Thymus (tissue), 11 donors: ENCODE measurements around the gene CDH23. TPM values are rescaled to one million over a fixed set of nuclear protein-coding genes. Genes with fewer than 3 reads are reported as not detected.

Source experiments
- DNase-seq, 9 donors: peaks; one replicate each; pipeline ENCODE4 v3.0.0-alpha.2; 2013; ENCODE audit warnings: low spot score in 9 of 9, low read depth in 6 of 9, missing footprints in 1 of 9
- H3K27ac ChIP-seq, 2 donors: one replicate each; pipeline ENCODE4 v1.5.1; 2013; ENCODE audit warnings: control low read depth in 1 of 2, low read depth in 1 of 2, low read length in 1 of 2, mild to moderate bottlenecking in 1 of 2, moderate library complexity in 1 of 2
- H3K27me3 ChIP-seq, 2 donors: one replicate each; pipeline ENCODE4 v1.5.1; 2013; ENCODE audit warnings: low read length in 1 of 2; ENCODE audit not compliant: control insufficient read depth in 2 of 2, insufficient read depth in 1 of 2
- H3K36me3 ChIP-seq, 2 donors: one replicate each; pipeline ENCODE4 v1.5.1; 2013; ENCODE audit warnings: low read length in 1 of 2, mild to moderate bottlenecking in 1 of 2, moderate library complexity in 1 of 2; ENCODE audit not compliant: control insufficient read depth in 2 of 2, insufficient read depth in 2 of 2
- H3K4me1 ChIP-seq, 2 donors: one replicate each; pipeline ENCODE4 v1.5.1; 2013; ENCODE audit warnings: low read length in 2 of 2; ENCODE audit not compliant: control insufficient read depth in 2 of 2, insufficient read depth in 2 of 2
- H3K4me3 ChIP-seq, 2 donors: one replicate each; pipeline ENCODE4 v1.5.1; 2013; ENCODE audit warnings: low read length in 2 of 2, control low read depth in 1 of 2, mild to moderate bottlenecking in 1 of 2
- H3K9me3 ChIP-seq, 2 donors: one replicate each; pipeline ENCODE4 v1.5.1; 2013; ENCODE audit warnings: low read length in 1 of 2, mild to moderate bottlenecking in 1 of 2; ENCODE audit not compliant: control insufficient read depth in 2 of 2, insufficient read depth in 1 of 2
- WGBS: extraction: QIAGEN DNeasy Blood & Tissue Kit; methylation state at CpG from one replicate; pipeline ENCODE4 v1.1.7; 2013; 5-methylcytosine and 5-hydroxymethylcytosine counted together
- polyA plus RNA-seq: library from polyadenylated mRNA; stranded (reverse); fragments of 200-250 nt; gene quantifications from one replicate; pipeline ENCODE4 v1.2.3, GENCODE V29; 2013
- total RNA-seq: library from RNA; stranded (reverse); fragments of 120-200 nt; gene quantifications from one replicate; pipeline ENCODE4 v1.2.4, GENCODE V29; 2013
- donor health status: healthy.

CDH23 gene
- total and polyA plus RNA-seq, 2 donors, result 9.1 TPM

GRCh38 chr10:71365366-71365765 is 31.4 kb upstream of the CDH23 start:
- H3K4me3 ChIP-seq, result no peak overlapping the region
- no peaks in the 10 kb centered on the region for H3K27me3 ChIP-seq
- H3K4me1 ChIP-seq, result no peaks in the 10 kb centered on the region
- H3K36me3 ChIP-seq, result peaks cover 7 to 14% of the 10 kb centered on the region in 2 donors
- no peak overlapping the region for H3K27ac ChIP-seq
- WGBS, result 98% methylated on average over 6 of the region's 6 CpGs
- H3K9me3 ChIP-seq, result no peaks in the 10 kb centered on the region
- no peak for DNase-seq

DNA sequence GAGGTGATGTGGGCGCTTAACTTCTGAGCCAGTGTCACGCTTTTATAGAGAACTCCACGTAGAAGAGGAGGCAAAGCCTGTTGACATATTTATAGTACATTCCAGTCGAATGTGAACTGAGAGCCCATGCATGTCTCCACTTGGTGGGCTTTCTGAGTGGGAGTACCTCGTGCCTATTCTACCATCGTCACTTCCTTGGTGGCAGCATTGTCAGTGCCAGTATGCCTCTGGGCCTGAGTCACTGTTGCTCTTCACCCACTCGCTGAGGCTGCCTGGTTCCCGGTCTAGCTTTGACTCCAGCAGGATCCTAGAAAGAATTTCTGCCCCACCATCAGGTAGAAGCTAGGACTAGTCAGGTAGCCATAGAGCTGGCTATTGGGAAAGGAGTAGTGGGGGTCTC is 30.0 kb upstream of the CDH23 start:
- H3K4me3 ChIP-seq, result no peak overlapping the region
- 97% methylated on average over 8 of the region's 8 CpGs for whole genome bisulfite sequencing
- H3K27me3 ChIP-seq, result no peaks in the 10 kb centered on the region
- no peak overlapping the region for H3K27ac ChIP-seq
- H3K9me3 ChIP-seq, result no peaks in the 10 kb centered on the region
- no peak for DNase-seq
- H3K4me1 ChIP-seq, result no peaks in the 10 kb centered on the region
- peaks cover 7 to 12% of the 10 kb centered on the region in 2 donors for H3K36me3 ChIP-seq

DNA sequence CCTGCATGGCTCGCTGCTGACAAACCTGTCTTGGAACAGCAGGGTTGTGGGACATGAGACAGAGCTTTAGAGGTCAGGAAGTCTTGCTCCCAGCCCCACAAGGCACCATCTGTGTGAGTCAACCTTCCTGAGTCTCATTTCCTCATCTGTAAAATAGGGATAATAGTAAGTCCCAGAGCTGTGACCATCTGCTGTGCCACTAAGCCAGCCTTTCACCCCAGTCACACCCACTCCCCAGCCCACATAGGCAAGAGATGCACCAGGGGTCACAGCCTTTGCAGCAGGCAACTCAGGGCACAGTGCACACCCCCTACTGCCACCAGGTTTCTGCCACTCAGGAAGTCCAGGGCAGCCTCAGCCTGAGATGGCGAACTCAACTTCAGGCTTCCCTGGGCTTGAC is 29.4 kb upstream of the CDH23 start:
- H3K36me3 ChIP-seq, result peaks cover 5 to 6% of the 10 kb centered on the region in 2 donors
- no peak for DNase-seq
- no peaks in the 10 kb centered on the region for H3K27me3 ChIP-seq
- H3K9me3 ChIP-seq, result no peaks in the 10 kb centered on the region
- WGBS, result 88% methylated on average over 2 of the region's 2 CpGs
- no peak overlapping the region for H3K4me3 ChIP-seq
- H3K4me1 ChIP-seq, result peaks cover 0 to 1% of the 10 kb centered on the region in 2 donors
- no peak overlapping the region for H3K27ac ChIP-seq

DNA sequence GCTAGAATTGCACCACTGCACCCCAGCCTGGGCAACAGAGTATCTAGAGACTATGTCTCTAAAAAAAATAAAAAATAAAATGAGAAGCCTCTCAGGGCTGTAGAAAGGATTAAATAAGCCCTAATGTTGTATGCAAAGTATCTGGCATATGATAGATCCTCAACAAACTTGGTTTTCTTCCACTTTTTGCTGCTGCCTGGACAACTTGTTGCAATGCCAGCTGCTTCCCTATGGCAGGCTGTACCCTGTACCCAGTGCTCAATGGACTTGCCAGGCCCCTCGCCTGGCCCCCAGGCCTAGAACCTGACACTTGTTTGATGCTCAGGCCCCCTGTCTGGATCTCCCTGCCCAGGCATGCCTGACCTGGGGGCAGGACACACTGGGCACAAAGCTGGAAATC is 28.5 kb upstream of the CDH23 start:
- no peak for DNase-seq
- Histone ChIP-seq H3K4me3 (no peak overlapping the region), H3K27ac (no peak overlapping the region), H3K27me3 (no peaks in the 10 kb centered on the region), H3K36me3 (peaks cover 0 to 4% of the 10 kb centered on the region in 2 donors), H3K4me1 (peaks cover 0 to 3% of the 10 kb centered on the region in 2 donors), H3K9me3 (no peaks in the 10 kb centered on the region)
- WGBS, result 97% methylated on average over 1 of the region's 1 CpG

GRCh38 chr10:71368643-71369042 is 28.1 kb upstream of the CDH23 start:
- Histone ChIP-seq H3K27ac (no peak overlapping the region), H3K4me1 (peaks cover 0 to 6% of the 10 kb centered on the region in 2 donors), H3K36me3 (peaks cover 0 to 4% of the 10 kb centered on the region in 2 donors), H3K4me3 (no peak overlapping the region), H3K27me3 (no peaks in the 10 kb centered on the region), H3K9me3 (no peaks in the 10 kb centered on the region)
- 91% methylated on average over 2 of the region's 2 CpGs for WGBS
- no peak for DNase-seq

- H3K27ac ChIP-seq, result no peak overlapping the region
- DNase-seq, result no peak
- H3K9me3 ChIP-seq, result no peaks in the 10 kb centered on the region
- H3K36me3 ChIP-seq, result peaks cover 0 to 2% of the 10 kb centered on the region in 2 donors
- no peak overlapping the region for H3K4me3 ChIP-seq
- peaks cover 0 to 7% of the 10 kb centered on the region in 2 donors for H3K4me1 ChIP-seq
- 90% methylated on average over 1 of the region's 1 CpG for WGBS
- H3K27me3 ChIP-seq, result no peaks in the 10 kb centered on the region
Observed at GRCh38 chr10:71369602-71370001, 27.1 kb upstream of the CDH23 start.

DNA sequence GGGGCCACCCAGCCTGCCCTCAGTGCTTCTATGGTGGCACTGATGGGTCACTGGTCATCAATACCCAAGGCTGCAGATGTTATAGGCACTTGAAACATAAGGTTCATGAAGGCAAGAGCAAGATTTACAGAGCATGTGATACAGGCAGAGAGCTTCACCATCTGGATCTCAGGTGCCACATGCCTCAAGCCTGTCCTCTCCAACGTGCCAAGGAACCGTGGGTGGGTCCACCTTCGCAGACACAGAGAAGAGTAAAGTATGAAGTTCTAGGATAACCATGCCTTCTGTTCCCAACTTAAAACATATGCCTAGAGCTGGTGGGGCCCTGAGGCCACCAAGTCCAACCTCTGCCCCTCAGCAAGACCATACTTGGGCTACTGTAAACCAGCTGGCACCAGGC is 26.7 kb upstream of the CDH23 start:
- Histone ChIP-seq H3K36me3 (no peaks in the 10 kb centered on the region), H3K27me3 (no peaks in the 10 kb centered on the region), H3K4me3 (no peak overlapping the region), H3K9me3 (no peaks in the 10 kb centered on the region), H3K27ac (no peak overlapping the region), H3K4me1 (peaks cover 0 to 7% of the 10 kb centered on the region in 2 donors)
- no peak for DNase-seq
- 98% methylated on average over 3 of the region's 3 CpGs for WGBS

- no peak overlapping the region for H3K4me3 ChIP-seq
- no peak for DNase-seq
- no peaks in the 10 kb centered on the region for H3K27me3 ChIP-seq
- H3K4me1 ChIP-seq, result peaks cover 0 to 8% of the 10 kb centered on the region in 2 donors
- no peaks in the 10 kb centered on the region for H3K9me3 ChIP-seq
- no peaks in the 10 kb centered on the region for H3K36me3 ChIP-seq
- no peak overlapping the region for H3K27ac ChIP-seq
- 21% methylated on average over 6 of the region's 6 CpGs for WGBS
Observed at GRCh38 chr10:71371750-71372166, 25.0 kb upstream of the CDH23 start.

GRCh38 chr10:71372882-71373495 is 23.7 kb upstream of the CDH23 start:
- Histone ChIP-seq H3K4me1 (peaks cover 2 to 16% of the 10 kb centered on the region in 2 donors), H3K4me3 (no peak overlapping the region), H3K36me3 (no peaks in the 10 kb centered on the region), H3K27ac (peak overlapping the region; percentile 15 to 56), H3K27me3 (peaks cover 0 to 2% of the 10 kb centered on the region in 2 donors), H3K9me3 (no peaks in the 10 kb centered on the region)
- 88% methylated on average over 10 of the region's 10 CpGs for WGBS
- no peak for DNase-seq
